Caco-2 (cell line): ENCODE results near the gene LUM. TPM values are rescaled to one million over a fixed set of nuclear protein-coding genes. Genes with fewer than 3 reads are reported as not detected.

Source experiments
- BruUV-seq: library from RNA; stranded (reverse); fragments of 400-500 nt; replicated peaks from 2 replicates; lab custom pipeline; 2021; lab: Mats Ljungman, UMichigan
- CTCF ChIA-PET: fragments of 300-600 bp; sonication (Branson Sonifier 250); formaldehyde crosslinking; loops from one replicate; lab custom pipeline; 2022; ENCODE audit warnings: antibody characterized with exemption; lab: Charles Lee
- POLR2A ChIA-PET: fragments of 300-600 bp; sonication (Branson Sonifier 250); formaldehyde crosslinking; loops from one replicate; lab custom pipeline; 2022; ENCODE audit warnings: antibody characterized with exemption; lab: Charles Lee
- DNase-seq, 2 experiments: peaks; one replicate each; pipeline versions ENCODE4 v3.0.0 to v3.0.0-alpha.2; 2020 to 2022
- H3K27me3 ChIP-seq: replicated peaks from 2 replicates; pipeline ENCODE4 v1.6.0; 2011; ENCODE audit warnings: low read length; ENCODE audit not compliant: control insufficient read depth, insufficient read depth
- H3K36me3 ChIP-seq: 2 replicates; pipeline ENCODE4 v1.5.1; 2011; ENCODE audit warnings: low read length; ENCODE audit not compliant: control insufficient read depth, insufficient read depth
- H3K4me1 ChIP-seq: fragments of 250-450 bp; sonication (Bioruptor Pico); 2 replicates; pipeline ENCODE4 v1.5.1; 2020; ENCODE audit warnings: mild to moderate bottlenecking
- H3K4me3 ChIP-seq: 2 replicates; pipeline ENCODE4 v1.5.1; 2011; ENCODE audit warnings: low read depth, mild to moderate bottlenecking, control low read depth, low read length
- H3K9me3 ChIP-seq: fragments of 250-450 bp; sonication (Bioruptor Pico); 2 replicates; pipeline ENCODE4 v1.5.1; 2020; ENCODE audit warnings: mild to moderate bottlenecking, moderate library complexity
- H3K27ac Mint-ChIP-seq: one replicate; pipeline ENCODE4 v1.8.0; 2022; ENCODE audit warnings: mixed read lengths; ENCODE audit not compliant: unreplicated experiment
- H3K27me3 Mint-ChIP-seq: one replicate; pipeline ENCODE4 v1.8.0; 2022; ENCODE audit warnings: mixed read lengths; ENCODE audit not compliant: insufficient read depth, unreplicated experiment
- H3K36me3 Mint-ChIP-seq: one replicate; pipeline ENCODE4 v1.8.0; 2022; ENCODE audit warnings: mild to moderate bottlenecking, mixed read lengths; ENCODE audit not compliant: insufficient read depth, unreplicated experiment
- H3K4me1 Mint-ChIP-seq: one replicate; pipeline ENCODE4 v1.8.0; 2022; ENCODE audit warnings: low read depth, mixed read lengths; ENCODE audit not compliant: unreplicated experiment
- H3K4me3 Mint-ChIP-seq: one replicate; pipeline ENCODE4 v1.8.0; 2022; ENCODE audit warnings: mild to moderate bottlenecking, moderate library complexity, mixed read lengths; ENCODE audit not compliant: unreplicated experiment
- H3K9me3 Mint-ChIP-seq: one replicate; pipeline ENCODE4 v1.8.0; 2022; ENCODE audit warnings: mixed read lengths; ENCODE audit not compliant: unreplicated experiment
- CTCF ChIP-seq, 2 experiments: fragments of 200-600 bp in 1 of 2; IDR thresholded peaks; 1 replicate in 1 of 2; 2 replicates in 1 of 2; pipeline versions ENCODE4 v1.5.1 to v1.8.0; 2011 to 2022; ENCODE audit warnings: antibody characterized with exemption in 1 of 2, control low read depth in 1 of 2, inconsistent platforms in 1 of 2, low read depth in 1 of 2, low read length in 1 of 2, mild to moderate bottlenecking in 1 of 2, moderate library complexity in 1 of 2; ENCODE audit not compliant: insufficient read depth in 1 of 2, severe bottlenecking in 1 of 2, unreplicated experiment in 1 of 2
- intact Hi-C: fragments of 100-400 bp; cut with micrococcal nuclease; formaldehyde crosslinking; loops from one replicate; pipeline ENCODE4 v1.10.0; 2022; ENCODE audit not compliant: unreplicated experiment
- total RNA-seq: library from RNA; stranded (reverse); gene quantifications from 2 replicates; pipeline ENCODE4 v1.2.3, GENCODE V29; 2022

LUM gene
- total RNA-seq, 1 experiment from 2014 or later = 4.5 TPM

- no peaks in the 10 kb centered on the region for H3K36me3 Mint-ChIP-seq
- no peaks in the 10 kb centered on the region for H3K27me3 Mint-ChIP-seq
- Histone ChIP-seq H3K27me3 (no peaks in the 10 kb centered on the region), H3K9me3 (no peaks in the 10 kb centered on the region), H3K36me3 (no peaks in the 10 kb centered on the region), H3K4me3 (no peak overlapping the region), H3K4me1 (peaks cover 17% of the 10 kb centered on the region)
- ChIA-PET CTCF (no interaction called here), POLR2A (interaction anchor here (0.6 kb wide), 1 partner anchor 253 kb away, joined by 5 read pairs; no protein-coding TSS in a partner anchor)
- no TSS peak for BruUV-seq
- no peak for TF ChIP-seq CTCF (IDR thresholded peaks at IDR 0.05; ENCODE audit: insufficient read depth in 1 of 2, low read depth in 1 of 2, low read length in 1 of 2, severe bottlenecking in 1 of 2, unreplicated experiment in 1 of 2)
- peaks cover 25% of the 10 kb centered on the region for H3K4me1 Mint-ChIP-seq
- H3K27ac Mint-ChIP-seq = no peak overlapping the region
- intact Hi-C loops = no loop called here
- H3K4me3 Mint-ChIP-seq = no peak overlapping the region
- no peak for DNase-seq
- H3K9me3 Mint-ChIP-seq = peaks cover 10% of the 10 kb centered on the region
These were observed 38.4 kb downstream of the LUM start for GRCh38 chr12:91072931-91073330.

GRCh38 chr12:91070936-91071335, 40.4 kb downstream of the LUM start:
- DNase-seq = no peak
- BruUV-seq = no TSS peak
- H3K9me3 ChIP-seq = no peaks in the 10 kb centered on the region
- no peak for TF ChIP-seq CTCF (IDR thresholded peaks at IDR 0.05; ENCODE audit: insufficient read depth in 1 of 2, low read depth in 1 of 2, low read length in 1 of 2, severe bottlenecking in 1 of 2, unreplicated experiment in 1 of 2)
- H3K4me3 Mint-ChIP-seq = no peak overlapping the region
- H3K27me3 ChIP-seq = no peaks in the 10 kb centered on the region
- H3K36me3 Mint-ChIP-seq = no peaks in the 10 kb centered on the region
- intact Hi-C loops = no loop called here
- CTCF ChIA-PET = no interaction called here
- POLR2A ChIA-PET = interaction anchor here (0.7 kb wide), 1 partner anchor 42 kb away, joined by 6 read pairs; no protein-coding TSS in a partner anchor
- H3K27me3 Mint-ChIP-seq = no peaks in the 10 kb centered on the region
- peaks cover 8% of the 10 kb centered on the region for H3K4me1 Mint-ChIP-seq
- no peak overlapping the region for H3K27ac Mint-ChIP-seq
- no peak overlapping the region for H3K4me3 ChIP-seq
- H3K9me3 Mint-ChIP-seq = peaks cover 10% of the 10 kb centered on the region
- peaks cover 12% of the 10 kb centered on the region for H3K4me1 ChIP-seq
- no peaks in the 10 kb centered on the region for H3K36me3 ChIP-seq

GRCh38 chr12:91065396-91065795, 45.9 kb downstream of the LUM start:
- DNase-seq = no peak
- Mint-ChIP-seq H3K27ac (no peak overlapping the region), H3K4me1 (no peaks in the 10 kb centered on the region), H3K9me3 (no peaks in the 10 kb centered on the region), H3K4me3 (no peak overlapping the region), H3K27me3 (no peaks in the 10 kb centered on the region), H3K36me3 (no peaks in the 10 kb centered on the region)
- TF ChIP-seq CTCF (IDR thresholded peaks at IDR 0.05; ENCODE audit: insufficient read depth in 1 of 2, low read depth in 1 of 2, low read length in 1 of 2, severe bottlenecking in 1 of 2, unreplicated experiment in 1 of 2) = no peak
- Histone ChIP-seq H3K9me3 (no peaks in the 10 kb centered on the region), H3K4me3 (no peak overlapping the region), H3K36me3 (no peaks in the 10 kb centered on the region), H3K27me3 (no peaks in the 10 kb centered on the region), H3K4me1 (no peaks in the 10 kb centered on the region)
- POLR2A ChIA-PET = no interaction called here
- intact Hi-C loops = no loop called here
- no TSS peak for BruUV-seq
- CTCF ChIA-PET = no interaction called here
